MM.1S (cell line): ENCODE measurements around the gene NKG7.

Source experiments
- DNase-seq: peaks from one replicate; pipeline ENCODE4 v3.0.0-alpha.2; 2015
- H2AFZ ChIP-seq: fragments of 300-600 bp; sonication (generic); 2 replicates; pipeline ENCODE4 v1.6.0; 2016; ENCODE audit warnings: antibody characterized with exemption, low read length
- H3F3A ChIP-seq: fragments of 300-600 bp; sonication (generic); 2 replicates; pipeline ENCODE4 v1.6.1; 2016; ENCODE audit warnings: mild to moderate bottlenecking, antibody characterized with exemption, low read length, moderate library complexity, mixed read lengths; ENCODE audit not compliant: insufficient read depth
- H3K27ac ChIP-seq: fragments of 300-600 bp; sonication (generic); 2 replicates; pipeline ENCODE4 v1.5.1; 2016; ENCODE audit warnings: mild to moderate bottlenecking, low read length
- H3K27me3 ChIP-seq: fragments of 300-600 bp; sonication (generic); replicated peaks from 2 replicates; pipeline ENCODE4 v1.6.0; 2016; ENCODE audit warnings: low read length; ENCODE audit not compliant: insufficient read depth
- H3K36me3 ChIP-seq: fragments of 300-600 bp; sonication (generic); replicated peaks from 2 replicates; pipeline ENCODE4 v1.6.1; 2016; ENCODE audit warnings: mild to moderate bottlenecking, low read length, mixed read lengths; ENCODE audit not compliant: insufficient read depth
- H3K4me1 ChIP-seq: fragments of 300-600 bp; sonication (generic); 2 replicates; pipeline ENCODE4 v1.6.1; 2016; ENCODE audit warnings: low read length, mixed read lengths
- H3K4me2 ChIP-seq: fragments of 300-600 bp; sonication (generic); 2 replicates; pipeline ENCODE4 v1.6.0; 2016; ENCODE audit warnings: low read depth, low read length
- H3K4me3 ChIP-seq: fragments of 300-600 bp; sonication (generic); 2 replicates; pipeline ENCODE4 v1.5.1; 2016; ENCODE audit warnings: low read length, mixed read lengths
- H3K79me2 ChIP-seq: fragments of 300-600 bp; sonication (generic); 2 replicates; pipeline ENCODE4 v1.6.1; 2016; ENCODE audit warnings: mixed run types, low read length, mixed read lengths
- H3K9ac ChIP-seq: fragments of 300-600 bp; sonication (generic); 2 replicates; pipeline ENCODE4 v1.6.1; 2016; ENCODE audit warnings: low read length, mixed read lengths
- H3K9me2 ChIP-seq: fragments of 300-600 bp; sonication (generic); replicated peaks from 2 replicates; pipeline ENCODE4 v1.6.1; 2016; ENCODE audit warnings: mild to moderate bottlenecking, low read length, mixed read lengths; ENCODE audit not compliant: insufficient read depth
- H3K9me3 ChIP-seq: fragments of 300-600 bp; sonication (generic); replicated peaks from 2 replicates; pipeline ENCODE4 v1.6.1; 2016; ENCODE audit warnings: mild to moderate bottlenecking, low read length, mixed read lengths; ENCODE audit not compliant: insufficient read depth
- H4K20me1 ChIP-seq: fragments of 300-600 bp; sonication (generic); 2 replicates; pipeline ENCODE4 v1.6.1; 2016; ENCODE audit warnings: mild to moderate bottlenecking, low read length, moderate library complexity, mixed read lengths; ENCODE audit not compliant: insufficient read depth
- CTCF ChIP-seq: fragments of 300-600 bp; sonication (generic); IDR thresholded peaks from 2 replicates; pipeline ENCODE4 v1.5.1; 2016; ENCODE audit warnings: antibody characterized with exemption, low read length, mixed read lengths
- EZH2 ChIP-seq: fragments of 300-600 bp; sonication (generic); optimal IDR thresholded peaks from 2 replicates; pipeline ENCODE3; 2017; ENCODE audit warnings: low read depth, mild to moderate bottlenecking, antibody characterized with exemption, low read length, mixed read lengths
- EZH2phosphoT487 ChIP-seq: fragments of 300-600 bp; sonication (generic); IDR thresholded peaks from 2 replicates; pipeline ENCODE4 v1.6.1; 2018; ENCODE audit warnings: antibody characterized with exemption, low read length

NKG7 gene

GRCh38 chr19:51415187-51415586 lies 42.7 kb upstream of the NKG7 start:
- no peaks in the 10 kb centered on the region for H3K36me3 ChIP-seq
- H3K9me2 ChIP-seq: no peaks in the 10 kb centered on the region
- TF ChIP-seq EZH2phosphoT487 (no peak), CTCF (no peak), EZH2 (no peak)
- H4K20me1 ChIP-seq: no peaks in the 10 kb centered on the region
- H3K9me3 ChIP-seq: no peaks in the 10 kb centered on the region
- H3K79me2 ChIP-seq: no peaks in the 10 kb centered on the region
- H3K27me3 ChIP-seq: no peaks in the 10 kb centered on the region
- no peak overlapping the region for H3K4me3 ChIP-seq
- H3K27ac ChIP-seq: no peak overlapping the region
- no peak overlapping the region for H3K9ac ChIP-seq
- H3K4me1 ChIP-seq: no peaks in the 10 kb centered on the region
- DNase-seq: no peak
- H2AFZ ChIP-seq: no peak overlapping the region
- H3F3A ChIP-seq: no peaks in the 10 kb centered on the region
- H3K4me2 ChIP-seq: no peak overlapping the region

DNA sequence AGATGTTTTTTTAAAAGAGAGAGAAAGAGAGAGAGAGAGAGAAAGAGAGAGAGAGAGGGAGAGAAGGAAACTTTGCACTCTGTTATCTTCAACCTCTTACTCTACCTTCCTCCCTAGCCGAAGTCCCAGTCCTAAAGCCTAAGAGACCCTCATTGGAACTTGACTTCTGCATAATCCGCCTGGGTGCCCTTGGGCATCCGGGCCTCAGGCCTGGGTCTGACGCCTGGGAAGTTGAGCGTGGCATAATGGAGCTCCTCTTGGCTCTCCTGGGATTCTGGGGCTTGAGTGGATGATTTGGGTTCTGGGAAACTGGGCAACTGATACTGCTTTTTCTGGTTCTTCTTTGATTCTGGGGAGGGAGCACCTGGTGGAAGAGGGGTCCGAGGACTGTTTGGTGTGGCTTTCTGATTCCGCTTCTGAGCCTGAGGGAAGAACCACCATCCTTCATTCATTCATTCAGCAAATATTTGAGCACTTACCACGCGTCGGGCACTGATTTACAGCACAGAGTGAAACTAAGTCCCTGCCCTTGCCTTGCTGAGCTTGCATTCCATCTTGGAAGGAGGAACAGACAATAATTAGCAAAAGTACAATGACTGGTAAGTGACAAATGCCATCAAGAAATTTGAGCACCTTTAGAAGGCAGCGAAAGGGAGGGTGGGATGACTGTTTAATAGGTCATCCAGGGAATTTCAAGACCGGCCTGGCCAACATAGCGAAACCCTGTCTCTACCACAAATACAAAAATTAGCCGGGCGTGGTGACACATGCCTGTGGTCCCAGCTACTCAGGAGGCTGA lies 38.7 kb upstream of the NKG7 start:
- TF ChIP-seq EZH2phosphoT487: no peak
- no peak for TF ChIP-seq EZH2
- no peak for TF ChIP-seq CTCF
- Histone ChIP-seq H3K9me3 (no peaks in the 10 kb centered on the region), H3K27ac (no peak overlapping the region), H3K9me2 (no peaks in the 10 kb centered on the region), H3F3A (no peaks in the 10 kb centered on the region), H3K27me3 (no peaks in the 10 kb centered on the region), H2AFZ (no peak overlapping the region), H3K79me2 (no peaks in the 10 kb centered on the region), H3K4me1 (no peaks in the 10 kb centered on the region), H3K36me3 (no peaks in the 10 kb centered on the region), H3K4me3 (no peak overlapping the region), H4K20me1 (no peaks in the 10 kb centered on the region), H3K9ac (no peak overlapping the region), H3K4me2 (no peak overlapping the region)
- no peak for DNase-seq

- no peak for TF ChIP-seq CTCF
- no peak for TF ChIP-seq EZH2phosphoT487
- no peak for TF ChIP-seq EZH2
- Histone ChIP-seq H3F3A (no peaks in the 10 kb centered on the region), H3K27me3 (no peaks in the 10 kb centered on the region), H3K36me3 (no peaks in the 10 kb centered on the region), H3K9me3 (no peaks in the 10 kb centered on the region), H4K20me1 (no peaks in the 10 kb centered on the region), H2AFZ (no peak overlapping the region), H3K4me3 (no peak overlapping the region), H3K79me2 (no peaks in the 10 kb centered on the region), H3K4me1 (no peaks in the 10 kb centered on the region), H3K9me2 (no peaks in the 10 kb centered on the region), H3K9ac (no peak overlapping the region), H3K27ac (no peak overlapping the region), H3K4me2 (no peak overlapping the region)
- DNase-seq: no peak
Measured at GRCh38 chr19:51407511-51408131, 35.2 kb upstream of the NKG7 start.
